Hepatic stellate cell (primary cell): ENCODE data around the gene CSNK1G1.

Experiments used
- DNase-seq: peaks from one replicate; pipeline ENCODE4 v3.0.0; 2011; ENCODE audit warnings: low spot score

The CSNK1G1 gene

GRCh38 chr15:64153480-64154367, 202.2 kb downstream of the CSNK1G1 start:
- peak; percentile 96 for DNase-seq

- DNase-seq, result no peak
Measured at GRCh38 chr15:64152507-64153387, 203.2 kb downstream of the CSNK1G1 start.

GRCh38 chr15:64151727-64152506, 204.1 kb downstream of the CSNK1G1 start, which contains the start of gene SNX22:
SNX22 (plus strand) TSS chr15:64151731; CDS start chr15:64151776, 45 bp downstream.
- no peak for DNase-seq

- no peak for DNase-seq
Measured at GRCh38 chr15:64149893-64150578, 205.9 kb downstream of the CSNK1G1 start.

GRCh38 chr15:64149424-64149823, 206.5 kb downstream of the CSNK1G1 start:
- DNase-seq, result no peak

- DNase-seq, result no peak
Measured at GRCh38 chr15:64148581-64148980, 207.4 kb downstream of the CSNK1G1 start.

GRCh38 chr15:64148168-64148567, 207.8 kb downstream of the CSNK1G1 start:
- no peak for DNase-seq

- DNase-seq, result no peak
Measured at GRCh38 chr15:64146885-64147681, 208.9 kb downstream of the CSNK1G1 start.

GRCh38 chr15:64146520-64146884, 209.5 kb downstream of the CSNK1G1 start:
- DNase-seq, result no peak

- DNase-seq, result no peak
Measured at GRCh38 chr15:64146041-64146440, 209.9 kb downstream of the CSNK1G1 start.

GRCh38 chr15:64144565-64145281, 211.2 kb downstream of the CSNK1G1 start:
- DNase-seq, result no peak

GRCh38 chr15:64144192-64144564, 211.8 kb downstream of the CSNK1G1 start:
- no peak for DNase-seq

- DNase-seq, result no peak
Measured at GRCh38 chr15:64143276-64143675, 212.7 kb downstream of the CSNK1G1 start.

- DNase-seq, result no peak
Measured at GRCh38 chr15:64141798-64142512, 214.0 kb downstream of the CSNK1G1 start.

GRCh38 chr15:64138331-64138941, 217.5 kb downstream of the CSNK1G1 start:
- DNase-seq, result no peak

GRCh38 chr15:64137226-64137833, 218.6 kb downstream of the CSNK1G1 start:
- DNase-seq, result no peak

GRCh38 chr15:64136347-64136746, 219.6 kb downstream of the CSNK1G1 start:
- no peak for DNase-seq

GRCh38 chr15:64134345-64134829, 221.6 kb downstream of the CSNK1G1 start:
- DNase-seq, result no peak
